HL-60 (cell line): Measurements from ENCODE around the gene PPP5C.

Experiments used
- CTCF ChIP-seq: IDR thresholded peaks from one replicate; pipeline ENCODE4 v1.5.1; 2011; ENCODE audit warnings: low read length, control low read depth, inconsistent platforms; ENCODE audit not compliant: insufficient read depth
- POLR2AphosphoS5 ChIP-seq: IDR thresholded peaks from 2 replicates; pipeline ENCODE4 v1.6.1; 2012; ENCODE audit warnings: low read depth
- REST ChIP-seq: IDR thresholded peaks from 2 replicates; pipeline ENCODE4 v1.6.1; 2012; ENCODE audit warnings: low read depth; ENCODE audit not compliant: insufficient replicate concordance

GRCh38 chr19:46411088-46411924 is 64.4 kb downstream of the PPP5C start:
- TF ChIP-seq POLR2AphosphoS5, result no peak
- no peak for TF ChIP-seq CTCF
- TF ChIP-seq REST, result no peak
